Stimulated activated CD4-positive, alpha-beta T cell treated with anti-CD3 and anti-CD28 coated beads, TNF-alpha, amount 100 ng/mL, for 4 hours (primary cell): ENCODE results near the gene MAGEA9B.
"Not testable (repeated sequence)": the region's sequence is repeated elsewhere in the genome, so short reads cannot be mapped to it uniquely, and the experiment has no call there.

Experiments used
- DNase-seq, 3 experiments: peaks; one replicate each; pipeline ENCODE4 v3.0.0-alpha.2; 2020; ENCODE audit warnings: low read depth in 3 of 3

Gene MAGEA9B

DNA sequence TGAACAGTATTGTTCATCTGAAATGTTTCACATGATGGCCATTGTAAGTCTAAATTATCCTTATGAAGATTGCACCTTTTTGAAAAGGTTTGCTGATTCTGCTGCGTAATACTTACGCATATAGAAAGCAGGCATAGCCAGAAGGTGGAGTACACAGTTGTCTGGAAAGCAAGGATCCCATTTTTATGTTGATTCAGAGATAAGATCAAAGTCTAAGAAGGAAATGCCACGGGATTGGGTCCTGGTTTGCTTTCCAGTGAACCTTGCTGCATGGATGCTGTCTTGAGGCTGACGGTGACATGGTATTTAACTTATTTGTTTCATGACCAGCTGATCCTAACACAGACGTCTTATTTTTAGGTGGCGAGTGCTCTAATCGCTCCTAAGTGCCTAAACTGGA is 15.5 kb downstream of the MAGEA9B start:
- no peak for DNase-seq

DNA sequence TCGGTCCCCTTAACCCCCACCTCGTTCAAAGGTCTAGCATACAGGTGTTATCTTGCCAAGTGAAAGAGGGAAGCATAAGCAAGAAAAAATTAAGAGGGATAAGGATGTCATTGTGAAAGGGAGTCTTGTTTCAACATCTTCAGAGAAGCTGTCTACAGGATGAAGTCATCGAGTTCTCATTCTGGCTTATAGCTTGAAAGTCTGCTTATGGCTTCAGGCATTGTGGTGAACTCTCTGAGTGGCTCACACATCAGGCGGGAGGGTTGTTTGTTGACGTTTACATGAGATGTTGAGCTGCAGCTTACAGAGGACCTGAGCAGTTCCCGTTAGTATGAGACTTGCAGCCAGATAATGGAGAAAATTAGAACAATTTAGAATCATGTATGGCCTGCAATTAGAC is 16.6 kb downstream of the MAGEA9B start:
- no peak for DNase-seq

GRCh38 chrX:149569770-149570169 is 17.5 kb downstream of the MAGEA9B start:
- no peak for DNase-seq

- DNase-seq, result no peak
These were observed 18.5 kb downstream of the MAGEA9B start for GRCh38 chrX:149568701-149569296.

DNA sequence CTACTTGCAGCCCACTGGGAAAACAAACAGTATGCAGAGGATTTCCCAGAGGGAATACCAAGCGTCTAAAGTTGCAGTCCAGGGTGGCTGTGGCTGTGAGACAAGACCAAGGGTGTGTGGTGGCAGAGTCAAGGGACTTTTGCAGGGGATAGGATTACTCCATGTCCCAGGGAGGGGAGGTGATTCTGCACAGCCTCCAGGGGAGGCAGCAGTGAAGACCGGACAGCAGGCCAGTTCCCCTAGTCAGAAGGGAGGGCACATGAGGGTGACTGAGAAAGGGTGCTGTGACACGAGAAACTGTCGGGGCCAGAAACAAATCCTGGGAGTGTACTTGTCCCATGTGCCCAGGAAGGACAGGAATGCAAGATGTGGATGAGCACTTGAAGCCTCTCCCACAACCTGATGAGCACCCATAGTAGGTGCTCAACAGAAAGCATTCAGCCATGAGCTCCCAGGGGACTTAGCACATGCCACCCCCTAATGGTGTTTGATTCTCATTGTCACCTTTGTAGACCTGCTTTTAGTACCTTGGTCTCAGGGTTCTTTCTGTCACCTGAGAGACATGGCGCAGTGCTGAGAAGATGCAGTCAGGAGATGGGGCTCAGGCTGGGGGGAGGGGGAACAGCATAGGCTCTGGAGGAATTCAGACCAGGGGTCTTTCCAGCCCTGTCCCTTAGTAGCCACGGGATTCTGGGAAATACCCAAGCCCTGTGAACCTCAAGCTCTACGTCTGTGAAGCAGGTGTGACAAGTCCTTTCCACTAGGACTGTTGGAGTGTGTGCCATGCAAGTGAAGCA is 19.4 kb downstream of the MAGEA9B start:
- DNase-seq, result no peak

DNA sequence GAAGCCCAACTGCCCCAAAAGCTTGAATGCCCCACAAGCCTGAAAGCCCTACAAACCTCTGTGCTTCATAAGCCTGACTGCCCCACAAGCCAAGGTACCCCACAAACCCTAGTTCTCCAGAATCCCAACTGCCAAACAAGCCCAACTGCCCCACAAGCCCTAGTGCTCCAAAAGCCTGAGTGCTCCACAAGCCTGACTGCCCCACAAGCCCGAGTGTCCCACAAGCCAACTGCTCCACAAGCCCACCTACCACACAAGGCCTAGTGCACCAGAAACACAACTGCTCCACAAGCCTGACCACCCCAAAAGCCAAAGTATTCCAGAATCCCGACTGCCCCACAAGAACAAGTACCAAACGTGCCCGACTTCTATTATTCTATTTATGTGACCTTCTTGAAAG is 23.9 kb downstream of the MAGEA9B start:
- no peak for DNase-seq

- not testable (repeated sequence) for DNase-seq
These were observed 32.0 kb downstream of the MAGEA9B start for GRCh38 chrX:149555251-149555650.

GRCh38 chrX:149551939-149552248 is 35.4 kb downstream of the MAGEA9B start:
- DNase-seq, result not testable (repeated sequence)

GRCh38 chrX:149551245-149551938 is 35.9 kb downstream of the MAGEA9B start:
- DNase-seq, result not testable (repeated sequence)

- DNase-seq, result not testable (repeated sequence)
These were observed 36.8 kb downstream of the MAGEA9B start for GRCh38 chrX:149550454-149550853.

GRCh38 chrX:149549701-149550100 is 37.6 kb downstream of the MAGEA9B start, which contains the start of gene HSFX3:
Gene HSFX3 (minus strand): TSS chrX:149549924. CDS start chrX:149549852, 72 bp downstream.
- not testable (repeated sequence) for DNase-seq

DNA sequence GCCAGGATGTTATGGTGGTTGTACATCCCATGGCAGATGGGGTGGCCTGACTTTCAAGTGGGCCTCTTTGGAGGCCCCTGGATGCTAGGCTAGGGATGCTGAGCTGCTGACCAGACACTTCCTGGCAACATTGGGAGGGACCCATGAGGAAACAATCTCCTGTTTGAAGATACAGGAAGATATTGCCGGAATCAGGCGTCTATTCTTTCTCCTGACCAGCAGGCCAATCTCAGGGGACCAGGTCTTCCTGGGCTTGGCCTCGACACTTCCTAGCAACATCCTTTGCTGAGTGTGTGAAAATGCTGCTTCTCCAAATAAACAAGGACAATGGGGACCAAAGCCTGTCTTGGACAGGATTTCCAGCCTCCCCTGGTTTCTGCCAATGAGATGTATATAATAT is 39.5 kb downstream of the MAGEA9B start:
- not testable (repeated sequence) for DNase-seq

- not testable (repeated sequence) for DNase-seq
These were observed 40.3 kb downstream of the MAGEA9B start for GRCh38 chrX:149546962-149547361.

DNA sequence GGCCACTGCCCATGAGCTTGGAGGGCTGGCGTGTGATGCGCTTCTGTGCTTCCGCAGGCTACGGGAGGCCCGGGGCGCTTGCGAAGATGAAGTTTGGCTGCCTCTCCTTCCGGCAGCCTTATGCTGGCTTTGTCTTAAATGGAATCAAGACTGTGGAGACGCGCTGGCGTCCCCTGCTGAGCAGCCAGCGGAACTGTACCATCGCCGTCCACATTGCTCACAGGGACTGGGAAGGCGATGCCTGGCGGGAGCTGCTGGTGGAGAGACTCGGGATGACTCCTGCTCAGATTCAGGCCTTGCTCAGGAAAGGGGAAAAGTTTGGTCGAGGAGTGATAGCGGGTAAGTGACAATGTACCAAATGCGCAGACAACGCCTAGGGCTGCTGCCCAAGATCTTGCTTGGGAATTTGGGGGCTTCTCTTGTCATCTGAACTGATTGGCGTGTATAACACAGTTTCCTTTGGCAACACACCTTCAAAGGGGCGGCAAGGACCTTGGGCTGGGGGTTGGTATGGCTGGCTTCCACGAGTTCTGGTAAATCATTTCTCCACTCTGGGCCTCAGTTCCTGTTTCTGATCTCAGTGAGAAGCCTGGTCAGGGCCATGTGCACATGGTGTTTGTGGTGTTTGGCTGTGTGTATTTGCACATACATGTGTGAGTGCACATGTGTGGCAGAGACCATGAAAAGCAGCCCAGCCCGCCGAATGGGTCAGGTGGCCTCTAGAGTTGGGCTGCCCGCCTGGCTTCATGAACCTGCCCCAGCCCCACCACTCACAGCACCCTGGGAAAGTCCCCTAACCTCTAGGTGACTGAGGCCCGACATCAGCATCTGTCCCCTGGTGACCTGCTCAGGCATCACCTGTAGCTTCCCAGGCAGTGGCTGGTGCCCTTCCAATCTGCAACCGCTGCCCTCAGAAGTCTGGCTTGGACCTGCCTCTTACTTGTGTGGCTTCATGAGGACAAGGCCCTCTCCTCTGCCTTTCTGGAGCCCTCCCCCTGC is 41.4 kb downstream of the MAGEA9B start:
- DNase-seq, result not testable (repeated sequence)

GRCh38 chrX:149541521-149542047 is 45.7 kb downstream of the MAGEA9B start:
- no peak for DNase-seq

DNA sequence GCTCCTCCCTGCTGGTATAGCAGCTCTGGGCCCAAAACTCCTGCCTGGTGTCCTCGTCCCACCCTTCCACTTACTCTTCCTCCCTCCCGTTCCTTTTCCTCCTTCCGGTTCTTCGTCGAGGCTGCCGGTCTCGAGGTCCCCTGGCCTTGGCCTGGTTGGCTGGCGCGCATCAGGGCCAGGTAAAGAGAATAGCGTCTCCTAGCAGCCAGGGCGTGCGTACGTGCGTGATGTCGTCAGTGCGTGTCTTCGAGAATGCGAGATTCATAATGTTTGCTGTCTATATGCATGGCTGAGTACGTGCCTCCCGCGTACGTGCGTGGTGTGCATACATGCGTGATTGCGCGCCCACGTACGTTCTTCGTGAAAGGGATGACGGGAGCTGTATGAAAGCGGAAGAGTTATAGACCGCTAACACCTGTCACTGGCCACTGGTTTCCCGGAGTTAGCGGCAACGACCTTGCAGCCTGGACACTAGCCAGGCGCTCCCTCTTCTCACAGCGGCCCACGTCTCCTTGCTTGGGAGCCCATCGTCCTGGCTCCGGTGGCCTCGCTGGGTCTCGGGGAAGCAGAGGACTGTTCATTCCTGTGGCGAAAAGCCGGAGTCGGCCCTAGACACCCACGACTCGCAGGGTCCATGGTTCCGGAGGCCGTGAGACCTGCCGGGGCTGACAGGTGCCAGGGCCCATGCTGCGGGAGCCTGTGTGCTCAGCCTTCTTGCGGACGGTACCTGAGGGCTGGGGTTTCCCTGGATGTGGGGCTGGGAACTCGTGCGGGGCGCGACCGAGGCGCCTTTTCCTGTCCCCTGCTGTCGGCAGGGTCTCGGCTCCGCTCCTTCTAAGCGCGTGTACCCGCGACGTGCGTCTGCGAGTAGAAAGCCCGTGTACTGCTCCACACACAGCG is 46.4 kb downstream of the MAGEA9B start, which contains the start of gene EOLA1:
EOLA1 (plus strand) TSS at position 392 of the 900 bp plus-strand sequence. CDS start 4,619 bp downstream, outside the sequence.
- peak; percentile 57 to 81 (median 78) for DNase-seq

DNA sequence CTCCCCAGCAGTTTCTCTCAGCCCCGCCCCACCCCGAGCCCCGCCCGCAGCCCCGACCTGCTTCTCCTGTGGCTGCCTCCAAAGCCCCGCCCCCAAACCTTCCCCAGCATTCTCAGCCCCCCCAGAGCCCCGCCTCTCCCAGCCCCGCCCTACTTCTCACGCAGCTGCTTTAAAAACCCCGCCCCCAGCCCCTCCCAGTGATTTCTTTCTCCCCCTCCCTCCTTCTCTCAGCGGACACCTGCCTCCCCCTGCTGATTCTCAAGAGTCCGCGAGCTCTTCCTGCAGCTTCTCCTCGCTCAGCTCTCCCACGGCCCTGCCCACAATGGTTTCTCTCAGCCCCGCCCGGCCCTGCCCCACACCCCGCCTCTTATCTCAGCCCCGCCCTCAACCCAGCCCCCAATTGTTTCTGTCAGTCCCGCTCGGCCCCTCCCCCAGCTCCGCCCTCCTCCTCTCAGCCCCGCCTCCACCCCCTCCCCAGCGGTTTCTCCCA is 47.1 kb downstream of the MAGEA9B start:
- DNase-seq, result peak; percentile 81 to 86 (median 82)

DNA sequence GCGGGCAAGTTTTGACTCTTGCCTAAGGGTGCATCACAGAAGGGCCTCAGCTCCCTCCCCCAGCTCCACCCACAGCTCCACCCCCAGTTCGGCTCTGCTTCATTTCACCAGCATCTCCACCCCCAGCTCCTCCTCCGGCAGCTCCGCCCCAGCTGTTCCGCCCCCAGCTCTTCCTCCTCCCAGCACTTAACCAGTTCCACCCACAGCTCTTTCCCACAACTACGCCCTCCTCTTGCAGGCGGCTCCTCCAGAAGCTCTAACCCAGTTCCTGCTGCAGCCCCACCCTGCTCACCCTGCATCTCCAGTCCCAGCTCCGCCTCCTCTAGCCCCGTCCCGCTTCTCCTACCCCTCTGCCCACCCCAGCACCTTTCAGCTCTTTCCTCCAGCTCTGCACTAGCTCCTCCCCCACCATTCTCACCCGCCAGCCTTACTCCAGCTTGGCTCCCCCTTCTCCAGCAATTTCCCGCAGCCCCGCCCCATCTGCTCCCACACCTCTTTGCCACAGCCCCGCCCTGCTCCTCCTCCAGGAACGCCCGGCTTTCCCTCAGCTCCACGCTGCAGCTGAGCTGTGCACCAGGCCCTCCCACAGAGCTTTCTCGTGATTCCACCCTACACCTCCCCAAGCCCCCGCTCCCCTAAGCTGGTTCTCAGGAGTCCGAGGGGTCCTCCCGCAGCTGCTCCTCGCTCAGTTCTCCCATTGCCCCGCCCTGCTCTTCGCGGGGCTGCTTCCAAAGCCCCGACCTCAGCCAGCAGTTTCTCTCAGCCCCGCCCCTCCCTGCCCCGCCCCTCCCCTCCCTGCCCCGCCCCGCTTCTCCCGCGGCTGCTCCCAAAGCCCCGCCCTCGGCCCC is 47.8 kb downstream of the MAGEA9B start:
- peak; percentile 53 to 80 (median 72) for DNase-seq

DNA sequence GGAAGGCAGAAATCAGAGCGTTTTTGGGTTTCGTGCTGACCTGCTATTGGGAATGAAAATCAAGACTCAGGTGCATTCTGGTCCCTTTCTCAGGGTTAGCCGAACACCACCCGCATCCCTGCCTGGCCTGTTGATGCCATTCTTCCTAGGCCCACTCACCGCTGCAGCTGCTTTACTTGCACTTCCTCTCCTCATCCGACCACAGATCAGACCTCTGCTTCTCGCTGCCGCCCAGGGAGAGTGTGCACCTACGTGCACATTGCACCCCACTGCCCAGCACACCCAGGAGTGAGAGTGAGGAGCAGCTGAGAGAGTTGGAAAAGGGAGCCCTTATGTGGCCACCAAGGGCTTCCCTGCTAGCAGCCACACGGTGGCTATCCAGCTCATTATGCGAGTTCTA is 49.8 kb downstream of the MAGEA9B start:
- not testable (repeated sequence) for DNase-seq
